Mesodermal cell (in vitro differentiated cells): ENCODE results near the gene KRT33A.

Experiments used
- H3K27ac ChIP-seq: 2 replicates; pipeline ENCODE4 v1.7.0; 2013; ENCODE audit warnings: mild to moderate bottlenecking, low read depth, low read length, moderate library complexity; ENCODE audit not compliant: severe bottlenecking
- H3K36me3 ChIP-seq: 2 replicates; pipeline ENCODE4 v1.7.1; 2013; ENCODE audit warnings: mild to moderate bottlenecking, low read length, moderate library complexity; ENCODE audit not compliant: control insufficient read depth, insufficient read depth
- H3K4me1 ChIP-seq: one replicate; pipeline ENCODE4 v1.7.1; 2013; ENCODE audit warnings: mild to moderate bottlenecking, low read length; ENCODE audit not compliant: insufficient read depth, control insufficient read depth, poor library complexity, severe bottlenecking
- H3K4me3 ChIP-seq: 2 replicates; pipeline ENCODE4 v1.7.0; 2013; ENCODE audit warnings: low read length, control low read depth, mild to moderate bottlenecking; ENCODE audit not compliant: insufficient read depth, poor library complexity, severe bottlenecking; ENCODE audit errors: extremely low read depth
- H3K9me3 ChIP-seq: 2 replicates; pipeline ENCODE4 v1.7.1; 2013; ENCODE audit warnings: mild to moderate bottlenecking, low read length, moderate library complexity; ENCODE audit not compliant: control insufficient read depth
- WGBS, 2 experiments: methylation state at CpG; one replicate each; pipeline ENCODE4 v1.1.5; 2013; ENCODE audit warnings: missing lambda C conversion rate in 2 of 2; ENCODE audit not compliant: insufficient coverage in 2 of 2; 5-methylcytosine and 5-hydroxymethylcytosine counted together

KRT33A gene

DNA sequence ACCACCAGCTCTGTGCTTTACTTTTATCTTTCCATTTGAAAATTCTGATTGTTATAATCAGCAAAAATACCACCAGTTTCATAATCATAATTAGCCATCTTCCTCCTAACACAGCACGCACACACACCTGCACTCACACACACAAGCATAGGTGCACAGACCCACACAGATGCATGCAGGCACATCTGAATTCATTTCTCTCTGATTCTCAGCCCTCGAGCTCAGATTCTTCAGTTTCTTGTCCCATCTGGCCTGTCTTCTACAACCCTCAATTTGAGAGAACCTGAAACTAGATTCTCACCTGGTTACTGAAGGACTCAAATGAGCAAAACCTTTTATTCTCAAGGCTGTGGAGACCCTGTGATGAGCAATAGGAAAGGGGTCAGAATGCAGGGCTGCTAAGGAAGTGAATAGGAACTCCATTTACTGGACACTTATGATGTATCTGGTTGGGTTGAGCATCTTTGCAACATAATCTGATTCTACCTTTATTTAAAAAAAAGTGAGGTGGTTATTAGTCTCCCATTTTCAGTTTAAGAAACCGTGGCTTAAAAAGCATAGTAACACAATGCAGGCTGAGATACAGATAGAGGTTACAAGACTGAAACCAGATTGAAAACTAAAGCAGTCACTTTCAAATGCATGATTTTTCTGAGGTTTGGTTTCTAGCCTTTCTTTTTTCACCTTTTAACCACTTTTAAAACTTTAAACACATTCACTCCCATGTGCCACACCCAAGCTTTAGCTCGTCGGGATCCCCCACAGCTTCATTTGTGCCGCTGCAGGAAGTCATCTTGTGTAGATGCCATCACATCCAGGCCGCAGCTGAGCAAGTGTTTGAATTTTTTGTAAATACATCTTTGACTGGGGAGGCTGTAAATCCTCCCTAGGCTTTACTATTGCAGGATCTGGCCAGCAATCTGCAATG, 9.4 kb downstream of the KRT33A start:
- Histone ChIP-seq H3K9me3 (peaks cover 18% of the 10 kb centered on the region), H3K4me1 (no peaks in the 10 kb centered on the region), H3K27ac (no peak overlapping the region), H3K4me3 (no peak overlapping the region), H3K36me3 (no peaks in the 10 kb centered on the region)
- 87 to 94% methylated on average over 2 to 6 of the region's 7 CpGs for WGBS, 2 experiments

DNA sequence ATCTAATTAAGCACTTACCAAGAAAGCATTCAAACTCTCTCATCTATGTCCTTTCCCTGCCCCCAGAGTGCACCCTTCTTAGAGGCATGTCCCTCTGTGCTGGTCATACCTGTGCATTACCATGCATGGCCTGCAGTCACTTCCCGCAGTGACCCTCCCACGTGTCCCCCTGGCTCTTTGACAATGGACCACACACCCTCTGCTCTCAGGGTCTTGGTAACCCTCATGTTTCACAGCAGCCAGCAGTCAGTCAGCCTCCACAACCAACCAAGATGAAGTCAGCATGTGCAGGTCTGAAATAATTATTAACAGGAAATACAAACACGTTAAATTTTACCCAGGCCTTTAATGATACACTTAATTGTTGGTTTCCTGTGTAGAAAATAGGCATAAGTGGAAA, 10.1 kb downstream of the KRT33A start:
- Histone ChIP-seq H3K4me1 (no peaks in the 10 kb centered on the region), H3K27ac (no peak overlapping the region), H3K36me3 (no peaks in the 10 kb centered on the region), H3K4me3 (no peak overlapping the region), H3K9me3 (peaks cover 18% of the 10 kb centered on the region)
- 69 to 81% methylated on average over 2 of the region's 3 CpGs for WGBS, 2 experiments

DNA sequence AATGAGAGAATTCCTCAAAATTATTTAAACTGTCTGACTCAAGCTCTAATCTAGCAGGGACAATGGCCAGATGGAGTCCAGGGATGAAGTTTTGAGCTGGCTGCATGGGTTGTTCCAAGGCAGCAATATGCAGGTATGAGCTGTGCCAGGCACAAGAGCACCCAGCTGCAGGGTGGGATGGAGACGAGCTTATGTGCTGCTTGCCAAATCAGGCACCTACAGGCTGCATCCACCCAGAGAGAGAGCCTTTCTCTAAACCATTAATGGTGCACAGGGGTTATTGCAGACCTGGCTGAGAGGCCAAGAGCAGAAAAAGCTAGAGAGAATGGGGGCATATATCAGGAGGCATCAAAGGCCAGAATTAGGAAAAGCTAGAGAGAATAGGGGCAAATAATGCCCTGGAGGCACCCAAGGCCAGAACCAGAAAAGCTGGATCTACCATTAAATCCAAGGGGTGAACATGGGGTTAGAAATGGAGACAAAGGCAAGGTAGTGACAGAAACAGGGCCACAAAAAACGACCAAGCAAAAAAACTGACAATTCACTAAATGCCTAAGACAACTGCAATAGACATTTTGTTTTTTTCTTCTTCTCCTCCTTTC, 11.0 kb downstream of the KRT33A start:
- Histone ChIP-seq H3K9me3 (peaks cover 18% of the 10 kb centered on the region), H3K4me1 (no peaks in the 10 kb centered on the region), H3K4me3 (no peak overlapping the region), H3K36me3 (no peaks in the 10 kb centered on the region), H3K27ac (no peak overlapping the region)
- 77 to 90% methylated on average over 2 of the region's 2 CpGs for WGBS, 2 experiments

DNA sequence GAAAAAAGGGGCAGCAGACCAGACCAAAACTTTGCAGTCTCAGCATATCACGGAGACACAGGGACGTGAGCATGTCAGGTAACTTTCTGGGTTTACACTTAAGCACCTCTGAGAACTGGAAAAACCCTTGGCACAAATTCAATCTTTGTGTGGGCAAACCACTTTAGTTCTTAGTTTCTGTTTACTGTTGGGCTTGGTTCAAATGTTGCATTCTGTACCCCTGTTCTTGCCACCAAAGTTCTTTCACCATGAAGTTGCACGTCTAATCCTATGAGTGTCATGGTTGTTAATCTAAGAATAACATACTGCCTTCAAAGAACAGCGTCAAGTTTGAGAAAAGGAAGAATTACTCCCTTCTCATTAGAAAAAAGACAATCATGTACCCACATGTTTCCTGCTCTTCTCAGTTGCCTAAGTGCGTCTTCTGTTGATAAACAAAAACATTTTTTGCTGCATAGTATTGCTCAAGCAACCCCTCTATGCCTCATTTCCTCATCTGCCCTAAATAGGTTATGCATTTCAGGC, 11.6 kb downstream of the KRT33A start:
- Histone ChIP-seq H3K9me3 (peaks cover 18% of the 10 kb centered on the region), H3K4me1 (no peaks in the 10 kb centered on the region), H3K4me3 (no peak overlapping the region), H3K27ac (no peak overlapping the region), H3K36me3 (no peaks in the 10 kb centered on the region)
- 88 to 89% methylated on average over 3 to 4 of the region's 5 CpGs for WGBS, 2 experiments

DNA sequence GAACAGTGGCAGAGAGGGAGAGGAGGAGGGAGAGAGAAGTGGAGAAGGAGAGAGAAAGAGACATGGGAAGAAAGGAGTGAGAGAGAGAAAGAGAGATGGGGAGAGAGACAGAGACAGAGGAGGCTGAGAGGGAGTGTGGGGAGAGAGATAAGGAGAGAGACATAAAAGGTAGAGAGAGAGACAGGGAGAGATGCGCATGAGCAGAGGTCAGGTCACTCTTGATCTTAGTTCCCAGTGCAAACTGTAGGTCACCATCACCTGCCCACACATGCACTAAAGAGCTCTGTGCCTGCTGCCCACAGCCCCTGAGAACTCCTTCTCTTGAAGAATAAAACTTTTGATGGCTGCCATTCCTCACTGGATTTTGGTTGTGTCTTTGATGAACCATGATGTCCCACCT, 14.9 kb downstream of the KRT33A start:
- no peaks in the 10 kb centered on the region for H3K9me3 ChIP-seq
- H3K27ac ChIP-seq: no peak overlapping the region
- 83 to 100% methylated on average over 1 of the region's 1 CpG for WGBS, 2 experiments
- no peaks in the 10 kb centered on the region for H3K36me3 ChIP-seq
- no peaks in the 10 kb centered on the region for H3K4me1 ChIP-seq
- H3K4me3 ChIP-seq: no peak overlapping the region

DNA sequence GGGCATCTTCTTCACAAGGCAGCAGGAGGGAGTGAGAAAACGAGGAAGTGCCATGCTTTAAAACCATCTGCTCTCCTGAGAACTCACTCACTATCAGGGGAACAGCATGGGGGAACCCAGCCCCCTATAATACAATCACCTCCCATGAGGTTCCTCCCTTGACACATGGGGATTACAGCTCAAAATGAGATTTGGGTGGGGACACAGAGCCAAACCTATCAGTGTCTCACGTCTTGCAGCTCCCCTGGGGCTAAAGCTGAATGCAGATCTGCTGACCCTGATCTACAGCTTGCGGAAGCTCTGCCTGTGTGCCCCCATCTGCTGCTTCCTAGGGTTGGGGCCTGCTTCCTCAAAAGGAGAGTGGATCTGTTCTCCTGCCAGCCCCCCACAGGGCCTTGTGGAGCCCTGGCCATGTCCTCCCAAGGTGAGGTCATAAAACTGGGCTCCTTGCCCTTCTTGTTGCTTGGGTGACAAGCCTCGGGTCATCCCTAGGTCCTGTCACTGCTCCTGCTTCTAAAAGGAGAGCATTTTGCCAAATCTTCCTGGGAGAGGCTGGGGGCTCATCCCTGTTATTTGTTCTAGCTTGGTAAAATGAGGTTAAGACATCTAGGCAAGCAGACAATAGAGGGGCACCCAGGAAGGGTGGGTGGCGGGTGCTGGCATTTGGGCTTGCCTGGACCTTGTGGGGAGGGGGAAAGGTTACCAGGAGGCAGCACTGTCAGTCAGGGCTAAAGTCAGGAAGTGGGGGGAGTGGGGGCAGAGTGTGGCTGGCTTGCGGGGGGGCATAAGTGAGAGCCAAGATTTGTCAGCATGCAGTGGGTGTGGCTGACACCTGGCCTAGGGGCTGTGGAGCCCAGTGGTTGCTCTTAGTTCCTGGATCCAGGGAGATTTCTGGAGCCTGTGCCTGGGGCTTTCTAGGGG, 16.0 kb downstream of the KRT33A start:
- Histone ChIP-seq H3K4me1 (no peaks in the 10 kb centered on the region), H3K27ac (no peak overlapping the region), H3K4me3 (no peak overlapping the region), H3K36me3 (no peaks in the 10 kb centered on the region), H3K9me3 (no peaks in the 10 kb centered on the region)
- 70 to 81% methylated on average over 4 to 5 of the region's 6 CpGs for WGBS, 2 experiments

DNA sequence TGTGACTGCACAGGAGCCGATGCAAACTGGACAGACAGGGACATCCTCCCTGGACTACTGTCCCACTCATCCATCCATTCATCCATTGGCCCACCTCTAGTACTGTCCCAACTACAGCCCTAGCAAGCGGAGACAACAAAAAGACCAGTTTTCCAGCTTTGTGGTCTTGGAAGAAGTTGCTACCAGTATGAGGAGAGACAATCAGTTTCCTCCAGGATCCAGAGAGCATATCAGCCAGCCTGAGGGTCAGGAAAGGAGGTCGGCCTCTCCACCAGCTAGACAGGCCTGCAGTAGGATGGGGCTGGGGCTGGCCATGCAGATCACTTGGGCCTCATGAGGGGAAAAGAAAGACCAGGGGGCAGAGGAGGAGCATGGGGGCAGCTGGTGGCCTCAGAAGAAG, 16.8 kb downstream of the KRT33A start:
- no peak overlapping the region for H3K27ac ChIP-seq

DNA sequence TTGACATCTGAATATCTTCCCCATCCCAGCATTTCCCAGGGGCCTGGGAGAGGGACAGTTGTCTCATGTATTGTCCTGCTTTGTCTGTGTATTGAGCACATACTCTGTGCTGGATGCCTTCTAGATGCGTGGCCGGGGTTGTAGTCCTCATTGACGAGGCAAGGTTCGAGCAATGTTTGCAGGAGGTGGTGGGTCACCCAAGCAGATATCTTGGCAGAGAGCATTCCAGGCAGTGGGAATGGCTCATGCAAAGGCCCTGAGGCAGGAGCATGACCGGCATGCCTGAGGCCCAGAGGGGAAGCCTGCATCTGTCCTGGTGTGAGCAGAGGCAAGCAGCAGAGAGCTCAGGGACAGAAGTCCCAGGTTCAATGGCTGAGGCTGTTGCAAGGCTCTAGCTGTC, 17.5 kb downstream of the KRT33A start:
- H3K4me1 ChIP-seq: no peaks in the 10 kb centered on the region
- no peaks in the 10 kb centered on the region for H3K36me3 ChIP-seq
- H3K4me3 ChIP-seq: no peak overlapping the region
- 87 to 90% methylated on average over 5 of the region's 5 CpGs for WGBS, 2 experiments
- H3K27ac ChIP-seq: no peak overlapping the region
- H3K9me3 ChIP-seq: no peaks in the 10 kb centered on the region

More for the DNA sequence above, 16.8 kb downstream of the KRT33A start:
- Histone ChIP-seq H3K4me1 (no peaks in the 10 kb centered on the region), H3K36me3 (no peaks in the 10 kb centered on the region), H3K4me3 (no peak overlapping the region), H3K9me3 (no peaks in the 10 kb centered on the region)
- 92 to 94% methylated on average over 2 of the region's 3 CpGs for WGBS, 2 experiments

DNA sequence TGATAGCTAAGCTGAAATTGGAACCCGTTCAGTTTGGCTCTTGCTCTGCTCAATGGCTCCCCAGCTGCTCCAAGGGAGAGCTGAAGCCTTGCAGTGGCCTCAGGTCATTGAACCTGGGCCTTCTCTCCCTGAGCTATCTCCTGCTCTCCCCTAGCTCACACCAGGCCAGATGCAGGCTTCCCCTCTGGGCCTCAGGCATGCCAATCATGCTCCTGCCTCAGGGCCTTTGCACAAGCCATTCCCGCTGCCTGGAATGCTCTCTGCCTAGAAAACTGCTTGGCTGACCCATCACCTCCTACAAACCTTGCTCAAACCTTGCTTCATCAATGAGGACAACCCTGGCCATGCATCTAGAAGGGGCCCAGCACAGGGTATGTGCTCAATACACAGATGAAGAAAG, 18.4 kb downstream of the KRT33A start:
- H3K9me3 ChIP-seq: no peaks in the 10 kb centered on the region
- H3K36me3 ChIP-seq: no peaks in the 10 kb centered on the region
- no peaks in the 10 kb centered on the region for H3K4me1 ChIP-seq
- H3K4me3 ChIP-seq: no peak overlapping the region
- 94 to 100% methylated on average over 1 to 2 of the region's 2 CpGs for WGBS, 2 experiments
- H3K27ac ChIP-seq: no peak overlapping the region

DNA sequence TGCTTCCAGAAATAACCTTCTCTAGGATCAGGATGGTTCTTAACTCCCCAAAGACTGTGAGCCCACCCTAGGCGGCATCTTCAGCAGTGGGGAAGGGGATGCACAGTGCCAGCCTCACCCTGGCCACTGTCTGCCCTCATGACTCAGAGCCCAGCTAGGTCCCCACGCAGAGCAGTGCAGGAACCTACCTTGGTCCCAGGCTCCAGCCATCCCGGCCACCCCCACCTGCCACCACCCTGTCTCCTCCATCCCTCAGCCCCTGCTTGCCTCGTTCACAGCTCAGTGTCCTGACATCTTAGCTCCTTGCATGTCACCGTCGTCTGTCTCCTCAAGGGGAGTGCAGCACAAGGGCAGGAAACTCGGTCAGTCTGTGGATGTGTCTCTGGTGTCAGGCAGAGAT, 19.0 kb downstream of the KRT33A start:
- Histone ChIP-seq H3K4me3 (no peak overlapping the region), H3K36me3 (no peaks in the 10 kb centered on the region), H3K27ac (no peak overlapping the region), H3K4me1 (no peaks in the 10 kb centered on the region), H3K9me3 (no peaks in the 10 kb centered on the region)
- WGBS, 2 experiments: 82 to 92% methylated on average over 4 to 6 of the region's 7 CpGs
